HG02588 (cell line): ENCODE measurements around the gene MESP1.

Source experiments
- ATAC-seq: cut with Tn5 transposase; IDR thresholded peaks from one replicate; pipeline ENCODE4 v1.9.1; 2021; ENCODE audit warnings: mild to moderate bottlenecking, moderate library complexity; ENCODE audit not compliant: unreplicated experiment

MESP1 gene

GRCh38 chr15:89781891-89782618 is 31.0 kb upstream of the MESP1 start:
- ATAC-seq, result no peak

GRCh38 chr15:89781055-89781454 is 30.0 kb upstream of the MESP1 start:
- ATAC-seq, result no peak

DNA sequence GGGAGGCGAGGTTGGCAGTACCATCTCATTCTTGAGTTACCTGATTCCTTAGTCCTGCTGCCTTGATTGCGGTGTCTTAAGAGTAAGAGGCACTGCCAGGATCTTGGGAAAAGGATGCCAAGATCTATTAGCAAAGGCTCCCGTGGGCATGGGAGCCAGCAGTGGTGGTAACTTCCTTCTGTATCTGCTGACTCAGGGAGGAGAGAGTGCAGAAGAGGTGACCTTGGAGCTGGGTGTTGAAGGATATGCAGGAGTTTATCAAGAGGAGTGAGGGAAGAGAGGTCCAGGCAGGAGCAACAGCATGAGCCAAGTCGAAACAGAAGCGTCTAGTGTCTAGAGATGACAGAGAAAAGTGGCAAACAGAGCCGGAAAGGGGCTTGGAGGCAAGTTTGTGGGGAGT is 29.6 kb upstream of the MESP1 start:
- ATAC-seq, result no peak

DNA sequence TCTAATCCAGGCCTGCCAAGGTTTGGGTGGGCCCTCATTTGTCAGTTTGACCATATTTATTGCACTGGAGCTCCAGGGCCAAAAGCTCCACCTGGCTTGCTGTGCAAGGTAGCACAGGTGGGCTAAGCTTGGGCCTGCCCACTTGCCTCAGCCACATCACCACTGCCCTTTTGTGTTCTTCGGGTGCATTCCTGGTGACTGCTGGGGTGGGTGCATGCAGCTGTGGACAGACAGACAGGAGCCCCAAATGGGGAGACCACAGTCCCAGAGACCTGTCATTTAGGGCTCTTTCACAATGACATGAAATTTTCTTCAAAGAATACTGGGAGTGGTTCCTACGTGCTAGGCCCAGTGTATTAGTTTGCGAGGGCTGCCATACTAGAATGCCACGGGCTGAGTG is 27.8 kb upstream of the MESP1 start:
- ATAC-seq, result no peak

DNA sequence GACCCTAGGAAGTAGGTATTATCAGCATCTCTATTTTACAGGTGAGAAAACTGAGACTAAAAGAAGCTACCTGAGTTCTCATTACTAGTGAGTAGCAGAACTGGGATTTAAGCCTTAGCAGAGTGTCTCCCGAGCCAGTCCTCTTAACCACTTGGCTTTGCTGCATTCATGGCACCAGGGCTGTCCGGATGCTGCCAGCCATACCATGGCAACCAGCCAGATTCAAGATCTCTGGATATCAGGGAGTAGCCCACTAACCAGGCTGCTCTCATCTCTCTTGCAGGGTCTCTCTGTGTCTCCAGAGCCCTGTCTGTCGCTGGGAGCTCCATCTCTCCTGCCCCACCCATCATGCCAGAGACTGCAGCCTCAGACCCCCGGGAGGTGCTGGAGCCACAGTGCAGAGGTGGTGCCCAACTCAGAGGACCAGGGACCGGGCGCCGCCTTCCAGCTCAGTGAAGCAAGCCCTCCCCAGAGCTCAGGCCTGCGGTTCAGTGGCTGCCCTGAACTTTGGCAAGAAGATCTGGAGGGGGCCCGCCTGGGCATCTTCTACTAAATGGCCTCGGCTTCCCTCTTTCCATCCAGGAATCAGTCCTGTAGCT is 26.8 kb upstream of the MESP1 start:
- no peak for ATAC-seq

DNA sequence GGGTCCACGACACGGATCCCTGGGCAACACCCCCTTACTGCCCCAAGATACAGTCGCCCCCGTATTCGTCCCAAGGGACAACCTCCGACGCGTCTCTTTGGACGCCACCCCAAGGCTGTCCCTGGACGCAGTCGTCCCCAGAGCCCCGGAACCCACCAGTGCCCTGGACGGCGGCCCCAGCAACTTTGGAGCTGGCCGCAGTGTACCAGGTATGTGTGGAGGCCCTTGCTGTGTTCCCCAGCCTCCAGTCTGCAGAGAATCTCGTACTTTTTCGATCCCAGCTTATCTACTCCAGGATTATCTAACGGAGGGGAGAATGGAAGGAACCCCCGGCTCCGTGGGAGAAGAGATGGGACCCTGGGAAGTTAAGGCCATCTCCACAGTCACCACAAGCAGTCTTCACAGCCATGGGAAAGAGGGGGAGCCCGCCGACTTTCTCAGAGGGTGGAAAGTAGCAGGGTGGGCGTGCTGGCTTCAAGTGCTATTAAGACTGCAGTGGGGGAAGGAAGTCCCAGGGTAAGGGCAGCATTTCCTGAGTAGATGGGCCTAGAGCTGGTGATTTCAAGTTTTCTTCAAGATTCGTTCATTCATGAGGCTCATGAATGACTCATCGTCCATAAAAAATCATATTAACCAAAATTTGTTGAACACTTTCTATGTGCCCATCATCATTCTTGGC is 26.2 kb upstream of the MESP1 start:
- no peak for ATAC-seq

DNA sequence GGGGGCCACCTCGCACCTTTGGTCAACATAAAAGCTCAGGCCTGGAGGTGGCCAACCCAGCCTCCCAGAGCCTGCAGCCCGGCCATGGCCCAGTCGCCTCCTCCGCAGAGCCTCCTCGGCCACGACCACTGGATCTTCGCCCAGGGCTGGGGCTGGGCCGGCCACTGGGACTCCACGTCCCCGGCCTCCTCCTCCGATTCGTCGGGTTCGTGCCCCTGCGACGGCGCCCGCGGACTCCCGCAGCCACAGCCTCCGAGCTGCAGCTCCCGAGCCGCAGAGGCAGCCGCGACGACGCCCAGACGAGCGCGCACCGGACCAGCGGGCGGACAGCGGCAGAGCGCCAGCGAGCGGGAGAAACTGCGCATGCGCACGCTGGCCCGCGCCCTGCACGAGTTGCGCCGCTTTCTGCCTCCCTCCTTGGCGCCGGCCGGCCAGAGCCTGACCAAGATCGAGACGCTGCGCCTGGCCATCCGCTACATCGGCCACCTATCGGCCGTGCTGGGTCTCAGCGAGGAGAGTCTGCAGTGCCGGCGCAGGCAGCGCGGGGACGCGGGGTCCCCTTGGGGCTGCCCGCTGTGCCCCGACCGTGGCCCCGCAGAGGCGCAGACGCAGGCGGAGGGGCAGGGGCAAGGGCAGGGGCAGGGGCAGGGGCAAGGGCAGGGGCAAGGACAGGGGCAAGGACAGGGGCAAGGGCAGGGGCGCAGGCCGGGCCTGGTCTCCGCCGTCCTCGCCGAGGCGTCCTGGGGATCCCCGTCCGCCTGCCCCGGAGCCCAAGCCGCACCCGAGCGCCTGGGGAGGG is 25.4 kb upstream of the MESP1 start, which contains the start of gene MESP2:
Gene MESP2, plus strand, starts transcription at position 59 of the 799 bp plus-strand sequence. Its CDS starts 26 bp downstream, at position 85.
- peak; percentile 68 for ATAC-seq

DNA sequence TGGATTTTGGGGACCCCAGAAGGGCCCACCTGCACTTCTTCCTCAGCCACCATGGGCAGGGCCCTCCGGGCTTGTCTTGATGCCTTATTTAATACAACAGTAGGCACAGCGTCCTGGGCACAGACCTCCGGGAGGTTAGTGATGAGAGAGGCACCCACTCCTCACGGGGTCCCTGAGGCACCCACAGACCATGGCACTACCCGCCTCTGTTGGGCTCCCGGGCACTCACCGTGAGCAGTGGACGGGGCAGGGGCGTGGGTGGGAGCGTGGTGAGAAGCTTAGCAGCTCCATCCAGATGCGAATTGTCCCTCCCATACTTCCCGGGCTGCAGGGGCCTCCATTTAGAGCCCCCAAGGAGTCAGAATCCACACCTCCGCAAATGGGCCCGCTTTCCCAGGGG is 24.8 kb upstream of the MESP1 start:
- ATAC-seq, result no peak

DNA sequence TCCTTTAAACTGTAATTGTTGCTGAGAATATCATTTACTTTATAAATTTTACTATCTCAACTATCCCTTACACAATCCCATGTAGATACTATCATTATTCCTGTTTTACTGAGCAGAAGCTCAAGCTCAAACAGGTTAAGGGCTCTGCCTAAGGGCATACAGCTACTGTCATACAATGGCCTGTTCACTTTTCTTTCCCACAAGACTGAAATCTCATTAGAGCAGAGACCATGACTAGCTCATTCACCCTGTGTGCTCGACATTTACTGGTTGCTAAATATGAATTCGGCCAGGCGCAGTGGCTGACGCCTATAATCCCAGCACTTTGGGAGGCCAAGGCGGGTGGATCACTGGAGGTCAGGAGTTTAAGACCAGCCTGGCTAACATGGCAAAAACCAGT is 23.4 kb upstream of the MESP1 start:
- ATAC-seq, result no peak

GRCh38 chr15:89772932-89773583 is 22.0 kb upstream of the MESP1 start:
- ATAC-seq, result no peak

DNA sequence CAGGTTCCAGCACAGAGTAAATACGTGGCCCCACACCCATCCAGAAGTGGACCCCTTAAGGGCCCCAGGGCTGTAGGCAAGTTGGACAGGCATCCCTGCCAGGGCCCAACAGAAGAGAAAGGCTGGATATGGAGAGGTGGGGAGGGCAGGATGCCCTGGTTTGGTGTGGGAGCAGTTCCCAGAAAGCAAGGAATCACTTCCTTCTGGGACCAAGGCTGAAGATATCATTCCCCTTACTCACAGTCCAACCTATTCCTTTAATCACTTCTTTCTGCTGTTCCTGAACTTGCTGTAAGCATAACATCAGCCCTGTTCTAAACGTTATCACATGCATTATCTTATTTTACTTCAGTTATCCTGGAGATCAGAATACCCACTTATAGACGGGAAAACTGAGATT is 19.0 kb upstream of the MESP1 start:
- ATAC-seq, result no peak

DNA sequence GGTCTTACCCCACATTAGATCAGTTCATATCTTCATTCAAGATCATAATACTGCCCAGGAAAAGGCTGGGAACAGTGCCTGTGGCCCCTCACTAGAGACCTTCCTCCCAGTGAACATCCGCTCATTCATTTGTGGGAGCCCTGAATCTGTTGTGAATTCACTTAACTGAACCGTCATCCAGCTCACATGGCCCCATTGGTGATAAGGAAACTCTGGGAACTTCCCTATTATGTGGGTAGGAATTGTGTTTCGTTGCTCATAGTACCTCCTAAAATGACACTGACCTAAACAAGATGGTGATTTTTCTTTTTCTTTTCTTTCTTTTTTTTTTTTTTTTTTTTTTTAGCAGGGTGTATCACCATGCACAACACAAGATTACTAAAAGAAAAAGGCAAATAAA is 18.3 kb upstream of the MESP1 start:
- ATAC-seq, result no peak

GRCh38 chr15:89768071-89768500 is 17.0 kb upstream of the MESP1 start:
- no peak for ATAC-seq

DNA sequence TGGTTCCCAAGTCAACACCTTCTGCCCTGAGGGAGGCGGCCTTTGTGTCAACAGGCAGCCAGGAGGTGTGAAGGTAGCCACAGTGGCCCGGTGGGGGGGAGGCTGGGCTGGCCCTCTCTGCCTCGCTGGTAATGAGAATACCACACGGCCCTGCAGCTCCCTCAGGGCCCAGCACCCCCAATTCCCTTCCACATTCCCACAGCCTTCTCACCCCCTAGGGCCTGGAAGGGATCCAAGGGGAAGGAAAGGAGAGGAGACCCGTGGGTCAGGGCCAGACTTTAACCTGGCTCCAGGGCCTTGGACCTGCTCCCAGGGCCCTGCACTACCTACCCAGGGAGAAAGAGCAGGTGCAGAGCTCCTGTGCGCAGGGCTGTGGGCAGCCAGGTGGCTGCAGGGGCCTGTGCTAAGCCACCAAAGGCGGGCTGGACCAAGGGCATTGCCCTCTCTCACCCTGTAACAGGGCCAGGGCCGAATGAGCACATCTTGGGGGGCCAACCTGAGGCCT is 16.4 kb upstream of the MESP1 start:
- no peak for ATAC-seq

GRCh38 chr15:89766357-89767311 is 15.6 kb upstream of the MESP1 start:
- ATAC-seq, result no peak

DNA sequence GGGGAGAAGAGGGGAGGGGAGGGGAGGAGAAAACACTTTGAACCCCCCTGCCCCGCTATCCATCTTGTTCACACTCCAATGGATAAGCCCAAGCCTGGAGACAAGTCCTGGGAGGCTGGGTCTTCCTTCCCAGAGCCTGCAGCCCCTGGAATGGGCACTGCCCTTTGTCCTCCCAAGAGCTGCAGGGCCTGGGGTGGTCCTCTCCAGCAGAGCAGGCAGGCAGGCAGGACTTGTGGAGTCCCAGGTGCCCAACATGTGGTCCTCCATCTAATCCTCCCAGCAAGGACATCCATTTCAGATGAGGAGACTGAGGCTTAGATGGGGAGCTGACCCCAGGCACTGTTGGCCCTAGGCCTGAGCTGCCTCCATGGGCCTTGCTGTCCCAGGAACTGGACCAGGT is 14.6 kb upstream of the MESP1 start:
- no peak for ATAC-seq

- no peak for ATAC-seq
Measured at GRCh38 chr15:89761929-89762328, 10.9 kb upstream of the MESP1 start.

DNA sequence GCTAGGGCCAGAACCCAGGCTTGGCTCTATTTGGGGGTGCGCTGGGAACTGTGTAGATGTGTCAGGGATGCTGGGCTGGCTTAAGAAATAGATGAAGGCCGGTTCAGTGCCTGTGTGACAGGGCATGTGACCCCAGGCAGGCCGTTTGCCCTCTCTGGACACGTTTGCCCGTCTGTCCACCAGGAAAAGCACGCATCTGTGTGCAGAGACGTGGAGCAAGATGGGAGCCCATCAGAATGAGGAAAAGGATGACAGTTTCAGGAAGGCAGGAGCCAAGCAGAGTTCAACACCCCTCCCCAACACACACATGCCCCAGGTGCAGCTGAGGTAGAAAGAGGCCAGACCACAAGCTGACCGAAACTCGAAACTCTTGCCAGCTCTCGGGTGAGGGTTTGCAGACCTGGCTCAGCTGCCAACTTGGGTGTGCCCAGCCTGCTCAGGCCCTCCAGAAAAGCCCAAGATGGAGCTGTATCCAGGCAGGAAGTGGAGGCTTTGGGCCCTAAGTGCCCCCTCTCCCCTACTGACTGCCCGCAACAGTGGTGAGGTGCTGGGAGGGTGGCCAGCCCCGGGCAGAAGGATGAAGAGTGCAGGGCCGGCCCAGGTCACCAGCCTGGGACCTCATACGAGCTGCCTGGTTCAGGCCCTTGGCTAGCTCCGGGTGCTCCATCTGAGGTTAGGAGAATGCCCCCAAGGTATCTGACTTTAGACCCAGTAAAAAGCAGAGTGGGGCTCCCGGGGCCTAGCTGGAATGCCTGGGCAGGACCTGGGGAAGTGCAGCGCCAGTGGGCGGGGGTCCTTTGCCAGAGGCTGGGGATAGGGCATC is 10.2 kb upstream of the MESP1 start:
- ATAC-seq, result peak; percentile 61
